D721Med (cell line): ENCODE measurements around the gene XXYLT1.
A peak's percentile ranks its signal among the peaks of the same experiment; 100 is the strongest.

Experiments
- DNase-seq: peaks from one replicate; pipeline ENCODE4 v3.0.0; 2011; ENCODE audit warnings: low spot score; ENCODE audit not compliant: insufficient read length
- FAIRE-seq: peaks from 2 replicates; lab custom pipeline; 2011; peaks lifted over from hg19 to GRCh38; lab: Jason Lieb, UNC
- TF ChIP-seq, protein P1 (sequence below): IDR thresholded peaks from 2 replicates; pipeline ENCODE4 v1.5.1; 2012; ENCODE audit warnings: mild to moderate bottlenecking, control low read depth; ENCODE audit not compliant: insufficient read depth; ENCODE audit errors: missing control alignments

The XXYLT1 gene, protein sequence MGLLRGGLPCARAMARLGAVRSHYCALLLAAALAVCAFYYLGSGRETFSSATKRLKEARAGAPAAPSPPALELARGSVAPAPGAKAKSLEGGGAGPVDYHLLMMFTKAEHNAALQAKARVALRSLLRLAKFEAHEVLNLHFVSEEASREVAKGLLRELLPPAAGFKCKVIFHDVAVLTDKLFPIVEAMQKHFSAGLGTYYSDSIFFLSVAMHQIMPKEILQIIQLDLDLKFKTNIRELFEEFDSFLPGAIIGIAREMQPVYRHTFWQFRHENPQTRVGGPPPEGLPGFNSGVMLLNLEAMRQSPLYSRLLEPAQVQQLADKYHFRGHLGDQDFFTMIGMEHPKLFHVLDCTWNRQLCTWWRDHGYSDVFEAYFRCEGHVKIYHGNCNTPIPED

GRCh38 chr3:195270817-195271409 lies at the start of gene XXYLT1:
TSS of gene XXYLT1 (minus strand) at chr3:195271159. CDS start at chr3:195271058, 101 bp downstream.
- no peak for DNase-seq
- FAIRE-seq, result no peak
- TF ChIP-seq, protein P1, sequence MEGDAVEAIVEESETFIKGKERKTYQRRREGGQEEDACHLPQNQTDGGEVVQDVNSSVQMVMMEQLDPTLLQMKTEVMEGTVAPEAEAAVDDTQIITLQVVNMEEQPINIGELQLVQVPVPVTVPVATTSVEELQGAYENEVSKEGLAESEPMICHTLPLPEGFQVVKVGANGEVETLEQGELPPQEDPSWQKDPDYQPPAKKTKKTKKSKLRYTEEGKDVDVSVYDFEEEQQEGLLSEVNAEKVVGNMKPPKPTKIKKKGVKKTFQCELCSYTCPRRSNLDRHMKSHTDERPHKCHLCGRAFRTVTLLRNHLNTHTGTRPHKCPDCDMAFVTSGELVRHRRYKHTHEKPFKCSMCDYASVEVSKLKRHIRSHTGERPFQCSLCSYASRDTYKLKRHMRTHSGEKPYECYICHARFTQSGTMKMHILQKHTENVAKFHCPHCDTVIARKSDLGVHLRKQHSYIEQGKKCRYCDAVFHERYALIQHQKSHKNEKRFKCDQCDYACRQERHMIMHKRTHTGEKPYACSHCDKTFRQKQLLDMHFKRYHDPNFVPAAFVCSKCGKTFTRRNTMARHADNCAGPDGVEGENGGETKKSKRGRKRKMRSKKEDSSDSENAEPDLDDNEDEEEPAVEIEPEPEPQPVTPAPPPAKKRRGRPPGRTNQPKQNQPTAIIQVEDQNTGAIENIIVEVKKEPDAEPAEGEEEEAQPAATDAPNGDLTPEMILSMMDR, result peak; percentile 43

- FAIRE-seq, result no peak
- TF ChIP-seq, protein P1, result no peak
- no peak for DNase-seq
Measured at GRCh38 chr3:195319060-195319459, 48.1 kb upstream of the XXYLT1 start.

- FAIRE-seq (no peak), DNase-seq (no peak)
- TF ChIP-seq, protein P1, result no peak
Measured at GRCh38 chr3:195312714-195313113, 41.8 kb upstream of the XXYLT1 start.

GRCh38 chr3:195307711-195308110 lies 36.8 kb upstream of the XXYLT1 start:
- DNase-seq, result no peak
- TF ChIP-seq, protein P1, result no peak
- no peak for FAIRE-seq

- TF ChIP-seq, protein P1, result no peak
- DNase-seq (no peak), FAIRE-seq (no peak)
Measured at GRCh38 chr3:195306369-195306768, 35.4 kb upstream of the XXYLT1 start.

DNA sequence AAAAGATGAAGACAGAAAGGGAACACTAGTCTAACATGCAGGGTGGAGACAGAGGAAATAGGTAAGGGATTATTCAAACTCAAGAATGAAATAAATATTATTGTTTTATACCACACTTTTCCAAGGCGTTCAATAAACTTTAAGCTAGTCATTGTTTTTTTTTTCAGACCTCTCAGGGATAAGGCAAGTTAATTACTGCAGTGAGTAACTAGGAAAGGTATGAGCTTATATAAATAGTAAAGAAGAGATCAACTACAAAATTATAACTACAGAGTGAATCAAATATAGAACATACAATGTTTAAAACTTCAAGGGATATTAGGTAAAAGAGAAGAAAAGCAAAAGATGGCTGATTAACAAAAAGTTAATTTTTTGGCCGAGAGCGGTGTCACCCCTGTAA lies 31.5 kb upstream of the XXYLT1 start:
- FAIRE-seq, result no peak
- TF ChIP-seq, protein P1, result no peak
- DNase-seq, result no peak

- no peak for FAIRE-seq
- DNase-seq, result no peak
- TF ChIP-seq, protein P1, result no peak
Measured at GRCh38 chr3:195297446-195297845, 26.5 kb upstream of the XXYLT1 start.
